NCI-H774 (cell line): ENCODE measurements around the gene TOR4A.
A peak's percentile ranks its signal among the peaks of the same experiment; 100 is the strongest.

Experiments
- DNase-seq: peaks from one replicate; lab custom pipeline; 2025; lab: John Stamatoyannopoulos, UW

Gene TOR4A

DNA sequence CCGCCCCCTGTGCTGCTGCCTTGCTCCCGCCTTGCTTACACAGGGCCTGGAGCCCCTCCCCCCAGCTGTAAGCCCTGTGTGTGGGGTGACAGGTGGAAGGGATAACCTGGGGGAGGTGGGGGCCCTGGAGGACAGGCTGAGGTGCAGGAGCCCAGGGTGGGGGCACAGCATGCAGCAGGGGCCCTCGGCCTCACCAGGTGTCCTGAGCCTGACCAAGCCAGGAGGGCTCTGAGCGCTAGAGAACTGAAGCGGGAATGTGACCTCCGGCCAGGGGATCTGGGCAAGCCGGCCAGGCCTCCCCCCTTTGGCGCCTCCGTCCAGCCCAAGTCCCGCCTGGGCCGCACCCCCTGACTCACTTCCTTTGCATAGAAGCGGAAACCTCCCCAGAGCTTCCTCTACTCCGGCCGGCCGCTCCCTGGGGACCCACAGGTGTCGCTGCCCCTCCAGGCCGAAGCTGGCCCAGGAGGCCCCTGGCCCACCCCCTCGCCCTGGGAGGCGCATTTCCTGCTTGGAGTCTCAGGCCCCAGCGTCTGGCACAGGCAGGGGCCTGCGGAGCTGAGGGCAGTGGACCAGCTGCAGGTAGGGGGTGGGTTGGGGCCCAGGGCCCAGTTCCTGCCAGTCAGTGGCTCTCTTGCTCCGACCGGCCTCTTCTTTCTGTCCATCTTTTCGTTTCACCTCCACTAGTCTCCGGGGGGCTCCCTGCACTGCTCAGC is at the start of gene TOR4A:
TOR4A (plus strand) TSS at position 398 of the 713 bp plus-strand sequence. CDS start 964 bp downstream, outside the sequence.
- DNase-seq, result no peak

DNA sequence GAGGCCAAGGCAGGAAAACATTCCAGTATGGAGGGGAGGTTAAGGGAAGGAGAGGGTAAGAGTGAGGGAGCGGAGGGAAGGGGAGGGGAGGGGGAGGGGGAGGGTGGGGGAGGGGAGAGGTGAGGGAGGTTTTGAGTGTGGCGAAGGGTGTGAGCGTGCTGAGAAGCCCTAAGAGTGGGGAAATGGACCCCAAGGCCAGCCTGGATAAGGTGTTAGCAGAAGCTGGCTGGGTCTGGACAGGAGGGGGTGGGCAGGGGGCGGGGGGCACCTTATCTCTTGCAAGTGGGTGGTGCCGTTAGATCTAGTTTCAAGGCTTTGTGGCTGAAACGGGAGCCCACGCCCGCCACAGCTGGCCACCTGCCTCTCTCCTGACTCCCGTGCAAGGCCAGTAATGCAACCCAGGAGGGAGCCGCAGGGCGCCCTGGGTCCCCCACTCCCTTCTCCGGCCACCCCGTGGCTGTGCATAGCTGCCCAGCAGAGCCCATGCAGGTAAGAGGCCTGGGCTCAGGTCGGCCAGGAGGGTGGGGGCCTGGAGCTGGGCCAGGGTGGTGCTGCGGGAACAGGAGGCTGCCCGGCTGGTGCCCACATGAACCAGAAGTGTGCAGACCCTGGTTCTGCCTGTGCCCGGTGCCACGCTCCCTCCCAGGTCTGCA is 49.5 kb upstream of the TOR4A start:
- no peak for DNase-seq

DNA sequence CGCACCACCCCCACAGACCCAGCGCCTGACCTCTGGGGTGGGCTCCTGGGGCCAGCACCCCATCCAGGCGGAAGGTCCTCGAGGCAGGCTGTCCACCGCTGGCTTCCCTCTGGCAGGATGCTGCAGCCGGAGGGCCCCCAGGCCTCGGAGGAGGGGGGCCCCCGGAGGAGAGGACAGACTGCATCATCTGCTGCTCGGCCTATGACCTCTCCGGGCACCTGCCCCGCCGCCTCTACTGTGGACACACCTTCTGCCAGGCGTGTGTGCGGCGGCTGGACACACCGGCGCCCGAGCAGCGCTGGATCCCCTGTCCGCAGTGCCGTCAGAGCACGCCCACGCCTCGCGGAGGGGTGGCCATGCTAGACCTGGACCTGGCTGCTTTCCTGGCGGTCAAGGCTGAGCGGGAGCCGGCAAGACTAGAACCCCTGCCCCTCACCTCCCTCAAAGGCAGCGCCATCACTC is 49.0 kb upstream of the TOR4A start:
- no peak for DNase-seq

DNA sequence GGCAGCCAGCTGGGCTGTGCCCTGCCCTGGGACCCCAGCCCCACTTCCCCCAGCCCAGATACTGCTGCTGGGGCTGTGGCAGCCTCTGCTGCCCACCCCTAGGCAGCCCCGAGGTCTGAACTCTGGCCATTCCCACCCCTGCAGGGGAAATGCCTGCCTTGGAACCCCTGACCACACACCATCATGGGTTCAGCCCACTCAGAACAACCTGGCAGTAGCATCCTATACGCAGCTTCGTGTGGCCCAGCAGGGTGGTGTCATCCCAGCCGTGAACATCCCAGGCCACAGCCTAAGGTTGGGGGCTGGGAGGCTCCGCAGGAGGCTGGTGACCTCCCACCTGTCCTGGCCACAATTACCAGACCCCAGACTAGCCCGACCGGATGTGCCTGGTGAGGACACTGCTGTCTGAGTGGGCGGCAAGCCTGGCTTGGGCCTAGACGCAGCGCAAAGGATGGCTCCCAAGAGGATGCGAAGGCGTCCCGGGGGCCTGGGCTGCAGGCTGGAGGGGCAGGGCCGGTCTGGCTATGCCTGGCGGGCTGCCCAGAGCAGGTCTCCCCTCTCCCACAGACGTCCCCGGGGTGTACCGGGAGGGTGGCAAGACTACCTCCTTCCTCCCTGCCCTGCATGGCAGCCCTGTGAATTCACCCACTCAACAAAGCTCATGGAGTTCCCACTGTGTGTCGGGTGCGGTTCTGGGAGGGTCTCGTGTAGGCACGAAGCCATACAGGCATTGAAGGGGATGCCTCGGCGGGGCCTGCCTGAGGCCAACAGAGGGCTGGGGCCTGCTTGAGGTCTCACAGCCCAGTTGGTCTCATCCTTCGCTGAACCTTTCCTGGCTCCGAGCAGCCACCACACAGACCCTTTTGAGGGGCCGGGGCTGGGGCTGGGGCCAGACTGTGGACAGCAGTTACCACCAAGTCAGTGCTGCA is 48.3 kb upstream of the TOR4A start:
- DNase-seq, result no peak

DNA sequence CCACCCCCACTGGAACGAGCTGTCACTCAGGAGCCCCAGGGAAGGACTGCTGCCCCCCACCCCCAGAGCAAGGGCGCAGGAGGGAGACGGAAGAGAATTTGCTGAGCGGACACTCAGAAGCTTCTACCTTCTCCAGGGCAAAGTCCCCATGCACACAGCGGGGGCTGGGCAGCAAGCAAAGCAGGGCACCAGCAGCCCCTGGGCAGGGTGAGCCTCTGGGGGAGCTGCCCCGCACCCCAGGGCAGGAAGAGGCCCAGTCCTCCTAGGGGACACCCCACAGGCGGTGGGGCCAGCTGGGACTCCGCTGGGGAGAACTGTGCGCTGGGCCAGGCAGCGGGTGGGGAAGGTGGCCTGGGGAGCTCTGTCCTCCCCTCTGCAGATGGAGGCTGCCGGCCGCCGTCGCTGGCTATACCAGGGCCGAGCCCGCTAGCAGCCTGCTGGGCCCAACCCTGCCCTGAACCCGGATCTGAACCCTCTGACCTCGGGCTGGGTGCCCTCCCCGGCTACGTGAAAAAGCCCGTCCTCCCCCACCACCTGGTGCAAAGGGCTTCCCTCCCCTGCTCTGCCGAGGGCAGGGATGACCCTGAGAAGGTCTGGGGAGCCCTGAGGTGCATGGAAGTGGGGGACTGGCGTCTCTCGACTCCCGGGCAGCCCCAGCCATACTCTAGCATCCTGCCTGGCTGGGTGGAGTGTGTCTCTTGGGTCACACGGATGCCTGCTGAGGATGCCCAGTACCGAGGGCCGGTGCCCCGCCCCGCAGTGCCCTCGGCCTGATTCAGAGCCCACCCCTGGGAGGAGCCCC is 47.4 kb upstream of the TOR4A start:
- DNase-seq, result no peak

GRCh38 chr9:137230705-137231371 is 46.7 kb upstream of the TOR4A start, which contains the start of gene SLC34A3:
Gene SLC34A3, plus strand, starts transcription at chr9:137230901. Its CDS starts 802 bp downstream, at chr9:137231703.
- DNase-seq, result no peak

DNA sequence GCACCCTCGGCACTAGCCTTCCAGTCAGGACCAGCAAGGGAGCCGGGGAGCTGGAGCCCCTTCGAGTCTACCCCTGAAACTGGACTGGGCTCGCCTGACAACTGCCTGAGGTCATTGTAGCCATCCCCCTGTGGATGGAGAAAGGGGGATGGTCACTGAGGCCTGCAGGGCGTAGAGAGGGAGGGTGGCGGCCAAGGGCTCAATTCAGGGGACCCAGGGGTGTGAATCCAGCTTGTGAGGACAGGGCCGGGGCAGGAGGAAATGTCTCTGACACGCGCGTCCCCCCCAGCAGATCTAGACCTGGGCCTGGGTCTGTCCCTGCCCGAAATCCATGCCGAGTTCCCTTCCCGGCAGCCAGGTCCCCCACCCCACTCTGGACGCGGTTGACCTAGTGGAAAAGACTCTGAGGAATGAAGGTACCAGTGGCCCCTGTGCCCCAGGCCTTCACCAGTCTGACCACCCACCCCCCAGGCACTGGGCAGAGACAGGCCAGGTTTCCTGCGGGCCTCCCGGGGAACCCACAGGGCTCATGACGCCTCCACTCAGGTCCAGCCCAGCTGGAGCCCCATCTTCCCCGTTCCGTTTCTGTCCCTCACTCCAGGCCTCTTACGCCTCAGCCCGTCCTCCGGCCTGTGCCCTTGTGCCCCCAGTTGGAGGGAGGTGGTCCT is 46.0 kb upstream of the TOR4A start:
- DNase-seq, result no peak

GRCh38 chr9:137232101-137232500 is 45.4 kb upstream of the TOR4A start:
- DNase-seq, result no peak

DNA sequence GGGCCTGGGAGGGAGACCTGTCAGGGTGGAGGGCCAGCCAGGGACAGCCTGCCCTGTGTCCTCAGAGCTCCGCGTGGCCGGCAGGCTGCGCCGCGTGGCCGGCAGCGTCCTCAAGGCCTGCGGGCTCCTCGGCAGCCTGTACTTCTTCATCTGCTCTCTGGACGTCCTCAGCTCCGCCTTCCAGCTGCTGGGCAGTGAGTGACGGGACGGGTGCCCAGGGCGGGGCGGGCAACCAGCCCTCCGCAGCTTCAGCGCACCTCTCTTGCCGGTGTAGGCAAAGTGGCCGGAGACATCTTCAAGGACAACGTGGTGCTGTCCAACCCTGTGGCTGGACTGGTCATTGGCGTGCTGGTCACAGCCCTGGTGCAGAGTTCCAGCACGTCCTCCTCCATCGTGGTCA is 45.0 kb upstream of the TOR4A start:
- DNase-seq, result no peak

GRCh38 chr9:137233143-137233980 is 44.2 kb upstream of the TOR4A start:
- DNase-seq, result peak; percentile 32

GRCh38 chr9:137234055-137234697 is 43.4 kb upstream of the TOR4A start:
- DNase-seq, result no peak

DNA sequence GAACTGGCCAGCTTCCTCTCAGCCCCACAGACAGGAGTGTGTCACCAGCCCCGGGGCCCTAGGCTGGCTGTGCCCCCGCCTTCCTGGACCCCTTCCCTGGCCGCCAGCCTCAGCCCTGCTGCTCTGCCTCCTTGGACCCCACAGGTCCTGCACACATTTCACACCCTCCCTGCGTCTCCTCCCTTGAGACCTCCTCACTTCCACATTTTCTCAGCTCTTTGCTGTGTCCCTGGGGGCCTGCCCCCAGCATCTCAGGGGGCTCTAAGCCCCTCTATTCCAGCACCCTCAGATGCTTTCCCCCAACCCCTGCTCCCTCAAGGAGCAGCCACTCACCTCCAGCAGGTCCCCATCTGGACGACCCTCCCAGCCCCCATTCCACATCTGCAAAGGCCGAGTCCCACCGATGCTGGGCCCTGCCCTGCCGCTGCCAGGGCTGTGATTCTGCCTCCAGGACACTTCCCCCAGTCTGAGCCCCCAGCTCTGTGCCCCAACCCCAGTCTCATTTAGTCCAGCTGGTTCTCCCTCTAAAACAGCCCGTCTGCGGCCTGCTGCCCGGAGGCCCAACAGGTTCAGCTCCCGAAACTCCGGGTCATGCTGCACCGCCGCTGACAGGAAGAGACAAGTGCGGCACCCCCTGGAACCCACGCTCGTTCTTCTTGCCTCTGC is 42.6 kb upstream of the TOR4A start:
- DNase-seq, result no peak

- DNase-seq, result no peak
Observed at GRCh38 chr9:137235424-137236237, 41.9 kb upstream of the TOR4A start.

GRCh38 chr9:137236238-137236935 is 41.1 kb upstream of the TOR4A start:
- DNase-seq, result peak; percentile 82

GRCh38 chr9:137236936-137237421 is 40.5 kb upstream of the TOR4A start:
- no peak for DNase-seq
